ENCODE data around the gene CLSTN1.

Gene CLSTN1

DNA sequence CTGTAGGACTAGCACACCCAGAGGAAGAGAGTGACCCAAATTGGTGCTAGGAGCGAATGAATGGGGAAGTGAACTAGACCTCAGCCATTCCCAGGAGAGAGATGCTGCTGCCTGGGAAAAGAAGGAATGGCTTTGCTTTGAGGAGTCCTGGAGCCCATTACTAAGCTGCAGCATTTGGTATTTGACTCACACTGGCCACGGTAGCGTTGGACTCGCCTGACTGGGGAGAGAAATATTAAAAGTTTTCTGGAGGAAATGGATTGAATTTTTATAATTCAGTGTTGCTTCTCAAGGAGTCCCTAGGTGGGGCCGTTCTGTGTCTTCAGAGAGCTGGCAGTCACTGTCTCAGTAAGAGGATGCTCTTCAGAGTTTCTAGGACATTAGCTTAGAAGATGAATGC lies 132.1 kb downstream of the CLSTN1 start:
- H3K9me3 ChIP-seq (ENCODE audit: control insufficient read depth in 2 of 2, low read length in 2 of 2) = no peaks in the 10 kb centered on the region
- H3K9ac ChIP-seq (ENCODE audit: low read length in 2 of 2) = no peak overlapping the region
- peaks cover 32% of the 10 kb centered on the region for H3K4me1 ChIP-seq (ENCODE audit: control insufficient read depth, insufficient read depth, low read length)
- H3K4me3 ChIP-seq (ENCODE audit: low read length in 2 of 2) = no peak overlapping the region
- H3K27ac ChIP-seq (ENCODE audit: low read length) = no peak overlapping the region
- no peaks in the 10 kb centered on the region for H3K27me3 ChIP-seq (ENCODE audit: control insufficient read depth in 1 of 2, insufficient read depth in 2 of 2, low read length in 2 of 2)
- no peaks in the 10 kb centered on the region for H3K36me3 ChIP-seq (ENCODE audit: control insufficient read depth in 2 of 2, insufficient read depth in 2 of 2, low read length in 2 of 2)

DNA sequence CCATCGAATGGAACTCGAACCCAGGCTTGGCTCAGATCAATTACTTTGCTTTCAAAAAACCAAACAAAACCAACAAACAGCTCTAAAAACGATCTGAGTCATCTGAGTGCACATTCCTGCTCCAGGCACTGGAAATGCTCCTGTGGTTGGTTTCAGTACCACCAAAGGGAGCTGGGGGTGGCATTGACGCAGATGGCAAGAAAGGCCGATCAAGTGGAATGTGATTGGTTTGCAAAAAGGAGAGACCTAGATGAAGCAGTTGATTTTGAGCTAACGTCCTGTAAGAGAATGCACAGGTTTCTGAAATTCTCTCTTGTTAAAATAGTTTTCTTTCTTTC lies 132.7 kb downstream of the CLSTN1 start:
- H3K27ac ChIP-seq (ENCODE audit: low read length) = no peak overlapping the region

DNA sequence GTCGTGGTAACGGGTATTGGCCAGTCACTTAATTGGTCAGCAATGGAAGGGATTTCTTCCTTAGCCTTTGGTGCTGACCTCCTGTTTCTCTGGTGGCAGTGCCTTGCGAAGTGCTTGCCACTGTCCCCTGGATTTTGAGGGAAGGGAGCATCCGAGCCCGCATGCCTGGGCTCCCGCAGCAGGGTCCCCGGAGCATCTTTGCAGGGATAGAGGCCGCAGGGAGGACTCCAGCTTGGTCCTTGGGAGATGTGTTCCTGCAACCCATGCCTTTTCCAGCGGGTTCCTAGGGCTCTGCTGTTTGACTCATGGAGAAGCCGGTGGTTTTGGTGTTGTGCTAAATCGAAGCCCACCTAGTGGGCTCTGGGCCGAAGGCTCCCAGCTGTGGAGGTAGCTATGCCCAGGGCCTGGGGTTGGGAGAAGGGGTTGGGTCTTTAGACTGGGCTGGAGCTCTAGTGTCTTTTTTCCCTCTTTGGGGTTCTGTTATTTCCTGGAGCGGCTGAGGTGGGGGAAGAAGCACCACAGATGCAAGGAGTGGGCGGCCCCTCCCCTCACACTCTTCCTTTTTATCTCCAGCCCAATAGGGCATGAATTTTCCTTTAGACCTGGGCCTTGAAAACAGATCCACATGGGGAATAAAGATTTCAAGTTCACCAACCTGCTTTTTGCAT lies 133.2 kb downstream of the CLSTN1 start:
- Histone ChIP-seq H3K9me3 (ENCODE audit: control insufficient read depth in 2 of 2, low read length in 2 of 2) (no peaks in the 10 kb centered on the region), H3K27ac (ENCODE audit: low read length) (no peak overlapping the region), H3K4me1 (ENCODE audit: control insufficient read depth, insufficient read depth, low read length) (peaks cover 32% of the 10 kb centered on the region), H3K27me3 (ENCODE audit: control insufficient read depth in 1 of 2, insufficient read depth in 2 of 2, low read length in 2 of 2) (no peaks in the 10 kb centered on the region), H3K4me3 (ENCODE audit: low read length in 2 of 2) (peak overlapping the region; percentile 59 to 77), H3K36me3 (ENCODE audit: control insufficient read depth in 2 of 2, insufficient read depth in 2 of 2, low read length in 2 of 2) (no peaks in the 10 kb centered on the region), H3K9ac (ENCODE audit: low read length in 2 of 2) (peak overlapping the region in 1 of 2 donors; percentile 44)

More for the DNA sequence above, 132.7 kb downstream of the CLSTN1 start:
- Histone ChIP-seq H3K4me1 (ENCODE audit: control insufficient read depth, insufficient read depth, low read length) (peaks cover 32% of the 10 kb centered on the region), H3K9me3 (ENCODE audit: control insufficient read depth in 2 of 2, low read length in 2 of 2) (no peaks in the 10 kb centered on the region), H3K4me3 (ENCODE audit: low read length in 2 of 2) (no peak overlapping the region), H3K36me3 (ENCODE audit: control insufficient read depth in 2 of 2, insufficient read depth in 2 of 2, low read length in 2 of 2) (no peaks in the 10 kb centered on the region), H3K9ac (ENCODE audit: low read length in 2 of 2) (no peak overlapping the region), H3K27me3 (ENCODE audit: control insufficient read depth in 1 of 2, insufficient read depth in 2 of 2, low read length in 2 of 2) (no peaks in the 10 kb centered on the region)

DNA sequence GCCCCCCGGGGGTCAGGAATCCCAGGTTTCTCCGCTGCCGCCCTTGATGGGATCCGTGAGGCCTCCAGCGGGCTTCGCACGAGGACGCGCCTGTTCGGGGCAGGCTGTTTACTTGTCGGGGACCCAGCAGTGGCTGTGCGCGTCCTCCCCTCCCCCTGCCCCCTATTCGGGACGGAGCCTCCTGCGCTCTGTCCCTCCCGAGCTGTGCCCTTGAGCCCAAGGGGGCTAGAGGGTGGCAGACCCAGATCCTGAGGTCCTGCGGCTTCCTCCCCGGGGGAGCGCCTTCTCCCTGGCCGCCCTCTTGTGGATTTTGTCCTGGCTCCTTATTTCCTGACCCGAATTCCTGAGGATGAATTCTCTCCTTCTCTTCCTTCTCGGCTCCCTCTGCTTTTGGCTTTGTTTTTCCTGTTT lies 133.8 kb downstream of the CLSTN1 start:
- Histone ChIP-seq H3K9me3 (ENCODE audit: control insufficient read depth in 2 of 2, low read length in 2 of 2) (no peaks in the 10 kb centered on the region), H3K36me3 (ENCODE audit: control insufficient read depth in 2 of 2, insufficient read depth in 2 of 2, low read length in 2 of 2) (no peaks in the 10 kb centered on the region), H3K27ac (ENCODE audit: low read length) (no peak overlapping the region), H3K4me3 (ENCODE audit: low read length in 2 of 2) (peak overlapping the region; percentile 59 to 77), H3K4me1 (ENCODE audit: control insufficient read depth, insufficient read depth, low read length) (peaks cover 32% of the 10 kb centered on the region), H3K27me3 (ENCODE audit: control insufficient read depth in 1 of 2, insufficient read depth in 2 of 2, low read length in 2 of 2) (no peaks in the 10 kb centered on the region), H3K9ac (ENCODE audit: low read length in 2 of 2) (peak overlapping the region in 1 of 2 donors; percentile 44)

DNA sequence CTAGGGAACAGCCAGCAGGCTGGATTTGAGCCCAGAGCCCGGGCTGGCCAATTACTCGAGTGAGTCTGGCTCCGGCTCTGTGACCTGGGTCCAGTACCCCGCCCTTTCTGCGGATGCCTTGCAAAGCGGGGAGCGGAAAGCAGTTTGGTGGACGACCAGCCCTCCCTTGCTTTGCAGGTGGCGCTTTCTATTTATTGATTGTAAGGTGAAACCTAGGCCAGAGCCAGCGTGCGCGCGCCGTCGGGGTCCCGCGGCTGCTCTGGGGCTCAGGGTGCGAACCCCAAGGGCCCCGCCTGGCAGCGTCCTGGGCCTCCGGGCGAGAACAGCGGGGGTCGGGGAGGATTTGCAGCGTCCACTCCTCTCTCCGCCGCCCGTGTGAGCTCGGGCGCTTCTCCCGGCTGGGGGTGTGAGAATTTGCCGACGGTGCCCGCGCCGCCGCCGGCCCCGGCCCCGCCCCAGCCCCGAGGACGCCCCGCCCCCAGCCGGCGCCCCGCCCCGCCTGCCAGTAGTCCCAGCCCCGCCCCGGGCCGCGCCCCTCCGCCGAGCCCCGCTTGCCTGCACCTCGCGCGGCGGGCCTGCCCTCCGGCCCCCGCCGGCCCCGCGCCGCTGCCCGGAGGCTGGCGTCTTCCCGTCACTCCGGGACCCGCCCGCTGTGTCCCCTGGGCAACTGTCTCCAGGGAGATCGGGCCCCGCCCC lies 134.6 kb downstream of the CLSTN1 start:
- peak overlapping the region; percentile 75 to 77 for H3K4me3 ChIP-seq (ENCODE audit: low read length in 2 of 2)
- no peaks in the 10 kb centered on the region for H3K27me3 ChIP-seq (ENCODE audit: control insufficient read depth in 1 of 2, insufficient read depth in 2 of 2, low read length in 2 of 2)
- H3K9me3 ChIP-seq (ENCODE audit: control insufficient read depth in 2 of 2, low read length in 2 of 2) = no peaks in the 10 kb centered on the region
- no peak overlapping the region for H3K27ac ChIP-seq (ENCODE audit: low read length)
- H3K9ac ChIP-seq (ENCODE audit: low read length in 2 of 2) = peak overlapping the region in 1 of 2 donors; percentile 39
- peaks cover 32% of the 10 kb centered on the region for H3K4me1 ChIP-seq (ENCODE audit: control insufficient read depth, insufficient read depth, low read length)
- no peaks in the 10 kb centered on the region for H3K36me3 ChIP-seq (ENCODE audit: control insufficient read depth in 2 of 2, insufficient read depth in 2 of 2, low read length in 2 of 2)

DNA sequence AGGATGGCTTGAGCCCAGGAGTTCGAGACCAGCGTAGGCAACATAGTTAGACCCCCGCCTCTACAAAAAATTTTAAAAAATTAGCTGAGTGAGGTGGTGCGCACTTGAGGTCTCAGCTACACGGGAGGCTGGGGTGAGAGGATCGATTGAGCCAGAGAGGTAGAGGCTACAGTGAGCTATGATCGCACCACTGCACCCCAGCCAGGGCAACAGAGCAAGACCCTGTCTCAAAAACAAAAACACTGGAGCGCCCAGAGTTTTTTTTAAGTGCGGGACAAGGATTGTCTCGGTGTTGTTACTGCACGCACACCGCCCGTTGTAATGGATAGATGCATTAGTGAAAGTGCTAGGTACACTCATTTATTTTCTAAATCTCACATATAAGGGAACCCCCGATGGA lies 135.2 kb downstream of the CLSTN1 start:
- peak overlapping the region in 1 of 2 donors; percentile 53 for H3K9ac ChIP-seq (ENCODE audit: low read length in 2 of 2)
- H3K4me1 ChIP-seq (ENCODE audit: control insufficient read depth, insufficient read depth, low read length) = peaks cover 32% of the 10 kb centered on the region
- peak overlapping the region; percentile 75 to 77 for H3K4me3 ChIP-seq (ENCODE audit: low read length in 2 of 2)
- no peak overlapping the region for H3K27ac ChIP-seq (ENCODE audit: low read length)
- no peaks in the 10 kb centered on the region for H3K9me3 ChIP-seq (ENCODE audit: control insufficient read depth in 2 of 2, low read length in 2 of 2)
- H3K27me3 ChIP-seq (ENCODE audit: control insufficient read depth in 1 of 2, insufficient read depth in 2 of 2, low read length in 2 of 2) = no peaks in the 10 kb centered on the region
- H3K36me3 ChIP-seq (ENCODE audit: control insufficient read depth in 2 of 2, insufficient read depth in 2 of 2, low read length in 2 of 2) = no peaks in the 10 kb centered on the region

DNA sequence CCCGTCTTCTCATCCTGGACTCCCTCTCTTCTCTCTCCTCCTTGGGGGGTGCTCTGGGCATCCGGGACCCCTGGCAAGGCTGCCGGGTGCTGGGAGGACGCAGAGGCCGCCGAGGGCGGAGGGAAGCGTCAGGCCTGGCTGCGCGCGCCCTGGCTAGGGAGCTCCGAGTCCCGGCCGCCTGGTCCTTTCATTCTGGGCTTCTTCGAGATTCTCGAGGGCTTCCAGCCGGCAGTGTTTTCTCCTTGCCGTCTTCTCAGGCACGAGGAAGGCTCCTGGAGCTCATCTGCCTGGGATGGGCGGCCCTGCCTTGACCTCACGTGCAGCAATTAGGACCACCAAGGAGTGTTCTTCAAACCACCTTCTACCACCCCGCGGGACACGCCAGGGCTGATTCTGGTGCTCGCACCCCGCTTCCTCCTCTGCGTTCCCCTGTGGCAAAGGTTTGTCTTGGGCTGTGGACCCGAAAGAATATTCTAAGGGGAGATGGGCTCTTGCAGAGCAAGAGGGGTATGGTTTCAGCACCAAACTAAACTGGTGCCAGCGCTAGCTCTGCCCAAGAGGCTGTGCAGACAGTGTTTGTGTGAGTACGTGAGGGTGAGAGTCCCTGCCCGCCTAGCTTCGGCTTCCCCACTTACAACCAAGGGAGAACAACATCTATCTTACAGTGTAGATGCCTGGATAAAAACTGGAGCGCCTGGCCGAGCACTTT lies 135.7 kb downstream of the CLSTN1 start:
- H3K36me3 ChIP-seq (ENCODE audit: control insufficient read depth in 2 of 2, insufficient read depth in 2 of 2, low read length in 2 of 2) = no peaks in the 10 kb centered on the region
- no peaks in the 10 kb centered on the region for H3K27me3 ChIP-seq (ENCODE audit: control insufficient read depth in 1 of 2, insufficient read depth in 2 of 2, low read length in 2 of 2)
- peak overlapping the region; percentile 75 to 77 for H3K4me3 ChIP-seq (ENCODE audit: low read length in 2 of 2)
- peak overlapping the region; percentile 36 to 53 for H3K9ac ChIP-seq (ENCODE audit: low read length in 2 of 2)
- H3K27ac ChIP-seq (ENCODE audit: low read length) = no peak overlapping the region
- peaks cover 32% of the 10 kb centered on the region for H3K4me1 ChIP-seq (ENCODE audit: control insufficient read depth, insufficient read depth, low read length)
- H3K9me3 ChIP-seq (ENCODE audit: control insufficient read depth in 2 of 2, low read length in 2 of 2) = no peaks in the 10 kb centered on the region

DNA sequence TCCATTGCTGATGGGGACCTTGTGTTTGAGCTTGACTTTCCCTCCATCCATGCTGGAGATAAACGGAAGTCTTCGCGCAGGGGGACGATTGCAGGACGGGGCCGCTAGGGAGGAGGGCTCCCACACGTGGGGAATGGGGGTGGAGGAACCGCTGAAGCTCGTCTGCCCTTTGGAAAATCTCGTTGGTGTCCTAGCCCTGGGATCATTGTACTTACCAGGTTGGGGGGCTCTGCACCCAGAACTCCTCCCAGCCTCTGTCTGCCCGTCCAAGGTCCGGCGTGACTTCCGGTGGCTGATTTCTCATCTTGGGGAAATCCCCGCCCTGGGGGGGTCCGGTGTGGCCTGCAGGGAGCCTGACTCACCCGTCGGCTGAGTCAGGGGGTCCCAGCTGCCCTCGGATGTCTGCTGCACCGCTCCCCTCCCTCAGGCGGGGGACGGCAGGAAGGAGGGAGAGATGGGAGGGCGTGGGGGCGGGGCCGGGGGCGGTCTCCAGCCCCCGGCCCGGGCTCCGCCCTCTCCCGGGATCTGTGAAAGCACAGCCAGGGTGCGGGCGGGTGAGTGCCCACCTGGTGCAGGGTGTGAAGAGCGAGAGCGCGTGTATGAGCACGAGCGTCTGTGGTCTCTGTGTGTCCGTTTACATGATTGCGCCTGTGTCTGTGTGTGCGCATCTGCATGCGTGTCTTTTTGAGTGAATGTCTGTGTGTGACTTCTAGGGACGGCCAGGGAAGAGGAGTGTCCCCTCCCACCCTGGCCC lies 136.5 kb downstream of the CLSTN1 start:
- H3K36me3 ChIP-seq (ENCODE audit: control insufficient read depth in 2 of 2, insufficient read depth in 2 of 2, low read length in 2 of 2) = no peaks in the 10 kb centered on the region
- no peak overlapping the region for H3K27ac ChIP-seq (ENCODE audit: low read length)
- H3K9ac ChIP-seq (ENCODE audit: low read length in 2 of 2) = peak overlapping the region; percentile 36 to 52
- H3K9me3 ChIP-seq (ENCODE audit: control insufficient read depth in 2 of 2, low read length in 2 of 2) = no peaks in the 10 kb centered on the region
- no peaks in the 10 kb centered on the region for H3K27me3 ChIP-seq (ENCODE audit: control insufficient read depth in 1 of 2, insufficient read depth in 2 of 2, low read length in 2 of 2)
- H3K4me3 ChIP-seq (ENCODE audit: low read length in 2 of 2) = peak overlapping the region; percentile 75 to 77
- H3K4me1 ChIP-seq (ENCODE audit: control insufficient read depth, insufficient read depth, low read length) = peaks cover 32% of the 10 kb centered on the region

DNA sequence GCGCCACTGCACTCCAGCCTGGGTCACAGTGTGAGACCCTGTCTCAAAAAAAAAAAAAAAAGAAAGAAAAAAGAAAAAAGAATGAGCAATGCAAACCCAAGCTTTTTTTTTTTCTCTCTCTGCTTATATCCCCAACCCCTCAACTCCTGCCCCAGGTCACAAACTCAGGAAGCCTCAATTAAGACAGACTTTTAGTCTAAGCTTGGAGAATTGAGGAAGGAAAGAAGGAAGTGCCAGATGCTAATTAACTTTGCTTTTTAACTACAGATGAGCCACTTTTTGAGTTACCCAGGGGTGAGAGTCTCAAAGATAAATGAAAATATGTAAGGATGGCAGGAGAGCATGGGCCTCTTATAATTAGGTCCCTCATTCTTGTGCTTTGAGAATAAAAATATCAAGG lies 139.0 kb downstream of the CLSTN1 start:
- H3K27ac ChIP-seq (ENCODE audit: low read length) = no peak overlapping the region
- H3K4me3 ChIP-seq (ENCODE audit: low read length in 2 of 2) = no peak overlapping the region
- H3K9me3 ChIP-seq (ENCODE audit: control insufficient read depth in 2 of 2, low read length in 2 of 2) = no peaks in the 10 kb centered on the region
- H3K9ac ChIP-seq (ENCODE audit: low read length in 2 of 2) = no peak overlapping the region
- H3K27me3 ChIP-seq (ENCODE audit: control insufficient read depth in 1 of 2, insufficient read depth in 2 of 2, low read length in 2 of 2) = no peaks in the 10 kb centered on the region
- no peaks in the 10 kb centered on the region for H3K36me3 ChIP-seq (ENCODE audit: control insufficient read depth in 2 of 2, insufficient read depth in 2 of 2, low read length in 2 of 2)
- H3K4me1 ChIP-seq (ENCODE audit: control insufficient read depth, insufficient read depth, low read length) = peaks cover 22% of the 10 kb centered on the region

DNA sequence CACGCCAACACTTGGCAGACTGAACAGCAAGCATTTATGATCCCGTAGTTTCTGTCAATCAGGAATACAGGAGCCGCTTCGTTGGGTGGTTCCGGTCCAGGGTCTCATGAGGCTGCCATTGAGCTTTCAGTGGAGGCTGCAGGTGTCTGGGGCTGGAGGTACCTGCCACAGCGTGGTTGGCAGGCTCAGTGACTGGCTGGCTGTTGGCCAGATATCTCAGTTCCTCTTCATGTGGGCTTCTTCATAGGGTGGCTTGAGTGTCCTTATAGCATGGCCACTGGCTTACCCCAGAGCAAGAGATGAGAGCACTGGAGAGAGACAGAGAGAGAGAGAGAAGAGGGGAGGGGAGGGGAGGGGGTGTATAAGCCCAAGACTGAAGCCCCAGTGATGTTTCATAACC lies 142.9 kb downstream of the CLSTN1 start:
- Histone ChIP-seq H3K4me1 (ENCODE audit: control insufficient read depth, insufficient read depth, low read length) (no peaks in the 10 kb centered on the region), H3K4me3 (ENCODE audit: low read length in 2 of 2) (no peak overlapping the region), H3K27me3 (ENCODE audit: control insufficient read depth in 1 of 2, insufficient read depth in 2 of 2, low read length in 2 of 2) (no peaks in the 10 kb centered on the region), H3K27ac (ENCODE audit: low read length) (no peak overlapping the region), H3K36me3 (ENCODE audit: control insufficient read depth in 2 of 2, insufficient read depth in 2 of 2, low read length in 2 of 2) (no peaks in the 10 kb centered on the region), H3K9me3 (ENCODE audit: control insufficient read depth in 2 of 2, low read length in 2 of 2) (no peaks in the 10 kb centered on the region), H3K9ac (ENCODE audit: low read length in 2 of 2) (no peak overlapping the region)

Measured in stomach smooth muscle (tissue), 2 donors.